Stimulated activated naive B cell treated with anti-CD40 and anti-IgM and Interleukin-4, amounts not matched to agents 10 μg/mL and 1 μg/mL and 100 μg/mL, for 72 hours (primary cell): ENCODE results near the gene PLCB3.

Source experiments
- ATAC-seq, 2 donors: fragments of 150-1000 bp; cut with Tn5 transposase; replicated peaks; 2 replicates each; pipeline ENCODE4 v1.10.0; 2021; ENCODE audit warnings: moderate library complexity in 1 of 2
- DNase-seq: peaks from one replicate; pipeline ENCODE4 v3.0.0; 2021
- H3K27ac Mint-ChIP-seq: one replicate; pipeline ENCODE4 v1.8.0; 2022; ENCODE audit warnings: mild to moderate bottlenecking, mixed read lengths
- H3K27me3 Mint-ChIP-seq, 2 donors: one replicate each; pipeline ENCODE4 v1.8.0; 2022; ENCODE audit warnings: mixed read lengths in 2 of 2
- H3K36me3 Mint-ChIP-seq, 2 donors: one replicate each; pipeline ENCODE4 v1.8.0; 2022; ENCODE audit warnings: mixed read lengths in 2 of 2, mild to moderate bottlenecking in 1 of 2
- H3K4me1 Mint-ChIP-seq, 2 donors: one replicate each; pipeline ENCODE4 v1.8.0; 2022; ENCODE audit warnings: mixed read lengths in 2 of 2, mild to moderate bottlenecking in 1 of 2
- H3K4me3 Mint-ChIP-seq, 2 donors: one replicate each; pipeline ENCODE4 v1.8.0; 2022; ENCODE audit warnings: mild to moderate bottlenecking in 2 of 2, mixed read lengths in 2 of 2, moderate library complexity in 1 of 2
- H3K9me3 Mint-ChIP-seq, 2 donors: one replicate each; pipeline ENCODE4 v1.8.0; 2022; ENCODE audit warnings: mixed read lengths in 2 of 2, mild to moderate bottlenecking in 1 of 2

The PLCB3 gene

DNA sequence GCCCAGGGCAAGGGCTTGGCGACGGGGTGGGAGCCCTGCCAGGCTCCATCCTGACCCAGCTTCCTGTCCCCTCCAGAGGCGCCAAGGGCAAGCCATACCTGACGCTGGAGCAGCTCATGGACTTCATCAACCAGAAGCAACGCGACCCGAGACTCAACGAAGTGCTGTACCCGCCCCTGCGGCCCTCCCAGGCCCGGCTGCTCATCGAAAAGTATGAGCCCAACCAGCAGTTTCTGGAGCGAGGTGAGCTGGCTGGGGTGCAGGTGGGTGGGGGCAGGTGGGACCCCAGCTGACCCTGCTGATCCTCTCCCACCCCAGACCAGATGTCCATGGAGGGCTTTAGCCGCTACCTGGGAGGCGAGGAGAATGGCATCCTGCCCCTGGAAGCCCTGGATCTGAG, 5.0 kb downstream of the PLCB3 start:
- no peak overlapping the region for H3K4me3 Mint-ChIP-seq
- H3K27ac Mint-ChIP-seq = no peak overlapping the region
- H3K36me3 Mint-ChIP-seq = peaks cover 29 to 41% of the 10 kb centered on the region in 2 donors
- no peaks in the 10 kb centered on the region for H3K9me3 Mint-ChIP-seq
- no peaks in the 10 kb centered on the region for H3K27me3 Mint-ChIP-seq
- peaks cover 26 to 37% of the 10 kb centered on the region in 2 donors for H3K4me1 Mint-ChIP-seq
- no peak for ATAC-seq
- no peak for DNase-seq

DNA sequence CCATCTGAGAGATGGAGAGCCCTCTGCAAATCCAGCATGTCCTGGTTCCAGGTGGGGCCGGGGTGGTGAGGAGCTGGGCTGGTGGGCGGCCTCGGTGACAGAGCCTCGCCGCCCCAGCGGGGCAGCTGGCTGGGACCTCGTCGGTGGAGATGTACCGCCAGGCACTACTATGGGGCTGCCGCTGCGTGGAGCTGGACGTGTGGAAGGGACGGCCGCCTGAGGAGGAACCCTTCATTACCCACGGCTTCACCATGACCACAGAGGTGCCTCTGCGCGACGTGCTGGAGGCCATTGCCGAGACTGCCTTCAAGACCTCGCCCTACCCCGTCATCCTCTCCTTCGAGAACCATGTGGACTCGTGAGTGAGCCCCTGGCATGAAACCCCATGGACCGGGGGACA, 7.0 kb downstream of the PLCB3 start:
- H3K9me3 Mint-ChIP-seq = no peaks in the 10 kb centered on the region

GRCh38 chr11:64258946-64259532, 7.7 kb downstream of the PLCB3 start:
- Mint-ChIP-seq H3K36me3 (peaks cover 35 to 61% of the 10 kb centered on the region in 2 donors), H3K4me1 (peaks cover 13 to 17% of the 10 kb centered on the region in 2 donors), H3K9me3 (no peaks in the 10 kb centered on the region), H3K4me3 (peak overlapping the region in 1 of 2 donors; percentile 40), H3K27ac (no peak overlapping the region), H3K27me3 (no peaks in the 10 kb centered on the region)
- DNase-seq = no peak
- no peak for ATAC-seq

More for the DNA sequence above, 7.0 kb downstream of the PLCB3 start:
- DNase-seq = no peak
- Mint-ChIP-seq H3K4me1 (peaks cover 18 to 24% of the 10 kb centered on the region in 2 donors), H3K4me3 (no peak overlapping the region), H3K27ac (no peak overlapping the region), H3K36me3 (peaks cover 33 to 59% of the 10 kb centered on the region in 2 donors), H3K27me3 (no peaks in the 10 kb centered on the region)
- ATAC-seq = no peak

- peak overlapping the region; percentile 22 to 40 for H3K4me3 Mint-ChIP-seq
- ATAC-seq (peak; percentile 69 to 76), DNase-seq (no peak)
- H3K36me3 Mint-ChIP-seq = peaks cover 37 to 63% of the 10 kb centered on the region in 2 donors
- no peaks in the 10 kb centered on the region for H3K9me3 Mint-ChIP-seq
- peak overlapping the region; percentile 31 for H3K27ac Mint-ChIP-seq
- no peaks in the 10 kb centered on the region for H3K27me3 Mint-ChIP-seq
- peaks cover 12 to 15% of the 10 kb centered on the region in 2 donors for H3K4me1 Mint-ChIP-seq
Measured at GRCh38 chr11:64259533-64260067, 8.3 kb downstream of the PLCB3 start.

DNA sequence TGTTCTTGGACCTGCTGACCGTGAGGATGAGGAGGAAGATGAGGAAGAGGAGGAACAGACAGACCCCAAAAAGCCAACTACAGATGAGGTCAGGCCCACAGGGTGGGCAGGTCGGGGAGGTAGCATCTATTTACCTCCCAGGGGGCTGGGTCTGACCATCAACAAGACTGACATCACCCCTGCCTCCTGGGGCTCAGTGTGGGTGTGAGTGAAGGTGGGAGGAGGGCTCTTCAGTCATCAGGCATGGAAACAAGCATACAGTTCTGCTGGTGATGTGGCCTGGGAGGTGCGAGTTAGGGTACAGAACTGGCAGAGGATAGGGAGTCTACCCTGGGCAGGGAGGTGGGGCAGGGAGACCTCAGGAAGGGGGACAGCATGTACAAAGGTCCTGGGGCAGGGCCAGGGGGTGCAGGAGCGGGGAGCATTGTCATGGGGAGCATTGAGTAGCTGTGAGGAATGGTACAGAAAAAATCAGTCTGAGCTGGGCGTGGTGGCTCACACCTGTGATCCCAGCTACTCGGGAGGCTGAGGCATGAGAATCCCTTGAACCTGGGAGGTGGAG, 8.9 kb downstream of the PLCB3 start:
- H3K27ac Mint-ChIP-seq = peak overlapping the region; percentile 31

DNA sequence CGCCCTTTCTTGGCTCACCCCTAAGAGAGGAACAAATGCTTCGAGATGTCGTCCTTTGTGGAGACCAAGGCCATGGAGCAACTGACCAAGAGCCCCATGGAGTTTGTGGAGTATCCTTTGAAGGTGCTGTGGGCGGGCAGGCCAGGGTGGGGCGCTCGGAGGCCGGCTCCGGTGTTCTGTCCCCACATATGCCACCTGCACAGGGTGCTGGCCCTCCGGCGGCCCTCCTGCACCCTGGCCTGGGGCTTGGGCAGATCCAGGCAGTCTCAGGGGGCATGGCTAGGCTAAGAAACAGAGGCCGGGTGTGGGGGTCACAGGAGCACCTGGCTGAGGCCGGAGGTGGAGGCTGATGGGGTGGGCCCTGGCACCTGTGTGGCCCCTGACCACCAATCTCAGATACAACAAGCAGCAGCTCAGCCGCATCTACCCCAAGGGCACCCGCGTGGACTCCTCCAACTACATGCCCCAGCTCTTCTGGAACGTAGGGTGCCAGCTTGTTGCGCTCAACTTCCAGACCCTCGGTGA, 10.3 kb downstream of the PLCB3 start:
- Mint-ChIP-seq H3K27ac (peak overlapping the region; percentile 54), H3K4me1 (peaks cover 14 to 20% of the 10 kb centered on the region in 2 donors), H3K27me3 (no peaks in the 10 kb centered on the region), H3K9me3 (no peaks in the 10 kb centered on the region), H3K4me3 (no peak overlapping the region), H3K36me3 (peaks cover 43 to 68% of the 10 kb centered on the region in 2 donors)
- ATAC-seq = no peak
- no peak for DNase-seq

More for the DNA sequence above, 8.9 kb downstream of the PLCB3 start:
- Mint-ChIP-seq H3K27me3 (no peaks in the 10 kb centered on the region), H3K36me3 (peaks cover 38 to 63% of the 10 kb centered on the region in 2 donors), H3K9me3 (no peaks in the 10 kb centered on the region), H3K4me1 (peaks cover 12 to 16% of the 10 kb centered on the region in 2 donors), H3K4me3 (peak overlapping the region in 1 of 2 donors; percentile 22)
- DNase-seq = no peak
- peak; percentile 68 to 74 for ATAC-seq

DNA sequence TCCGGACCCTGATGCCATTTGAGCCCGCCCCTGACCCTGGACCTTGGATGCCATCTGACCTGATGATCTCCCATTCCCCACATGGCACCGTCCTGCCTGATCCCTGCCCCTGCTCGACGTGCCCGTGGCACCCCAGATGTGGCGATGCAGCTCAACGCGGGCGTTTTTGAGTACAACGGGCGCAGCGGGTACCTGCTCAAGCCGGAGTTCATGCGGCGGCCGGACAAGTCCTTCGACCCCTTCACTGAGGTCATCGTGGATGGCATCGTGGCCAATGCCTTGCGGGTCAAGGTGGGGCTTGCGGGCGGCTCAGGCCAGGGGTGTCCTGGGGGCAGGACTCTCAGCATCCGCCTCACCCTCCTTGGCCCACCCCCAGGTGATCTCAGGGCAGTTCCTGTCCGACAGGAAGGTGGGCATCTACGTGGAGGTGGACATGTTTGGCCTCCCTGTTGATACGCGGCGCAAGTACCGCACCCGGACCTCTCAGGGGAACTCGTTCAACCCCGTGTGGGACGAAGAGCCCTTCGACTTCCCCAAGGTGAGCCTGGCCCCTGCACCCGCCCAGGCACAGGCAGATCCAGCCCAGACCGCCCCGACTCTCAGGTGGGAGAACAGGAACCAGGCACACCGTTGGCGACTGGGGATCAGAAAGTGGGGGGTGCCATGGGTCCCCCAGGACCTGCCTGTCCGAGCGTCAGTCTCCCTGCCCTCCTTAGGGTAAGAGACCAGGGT, 11.1 kb downstream of the PLCB3 start:
- no peak overlapping the region for H3K27ac Mint-ChIP-seq
- no peak overlapping the region for H3K4me3 Mint-ChIP-seq
- ATAC-seq (no peak), DNase-seq (no peak)
- H3K9me3 Mint-ChIP-seq = no peaks in the 10 kb centered on the region
- peaks cover 14 to 20% of the 10 kb centered on the region in 2 donors for H3K4me1 Mint-ChIP-seq
- no peaks in the 10 kb centered on the region for H3K27me3 Mint-ChIP-seq
- H3K36me3 Mint-ChIP-seq = peaks cover 46 to 69% of the 10 kb centered on the region in 2 donors

DNA sequence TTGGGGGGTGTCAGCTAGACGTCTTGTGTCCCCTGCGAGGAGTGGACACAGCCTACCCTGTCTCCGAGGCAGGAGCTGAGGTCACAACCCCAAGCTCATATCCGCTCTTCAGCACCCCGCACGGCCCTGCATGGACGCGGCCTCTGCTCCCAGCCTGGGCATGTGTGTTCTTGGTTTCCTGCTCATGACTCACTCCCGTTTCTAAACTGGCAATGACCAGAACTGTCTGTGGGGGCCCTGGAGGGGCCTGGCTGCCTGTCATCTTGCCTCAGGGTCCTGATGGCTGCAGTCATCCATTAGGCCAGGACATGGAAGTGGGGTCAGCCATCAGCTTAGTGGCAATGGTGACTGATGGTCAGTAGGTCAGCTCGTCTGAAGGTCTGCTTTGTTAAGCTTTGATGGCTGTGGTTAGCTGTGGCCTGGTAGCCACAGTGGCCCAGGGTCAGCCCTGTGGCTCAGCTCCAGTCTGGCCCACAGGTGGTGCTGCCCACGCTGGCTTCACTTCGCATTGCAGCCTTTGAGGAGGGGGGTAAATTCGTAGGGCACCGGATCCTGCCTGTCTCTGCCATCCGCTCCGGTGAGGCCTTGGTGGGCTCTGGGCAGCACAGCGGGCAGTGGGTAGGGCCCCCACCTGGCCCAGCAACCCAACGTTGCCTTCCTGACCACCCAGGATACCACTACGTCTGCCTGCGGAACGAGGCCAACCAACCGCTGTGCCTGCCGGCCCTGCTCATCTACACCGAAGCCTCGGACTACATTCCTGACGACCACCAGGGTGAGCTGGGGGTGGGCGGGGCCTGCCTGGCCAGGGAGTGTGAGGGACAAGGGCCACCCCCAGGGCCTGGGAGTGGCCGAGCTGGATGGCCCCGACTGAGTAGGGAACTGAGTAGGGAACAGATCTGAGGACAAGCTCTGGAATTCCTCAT, 12.0 kb downstream of the PLCB3 start:
- Mint-ChIP-seq H3K27me3 (no peaks in the 10 kb centered on the region), H3K36me3 (peaks cover 41 to 69% of the 10 kb centered on the region in 2 donors), H3K9me3 (no peaks in the 10 kb centered on the region), H3K27ac (no peak overlapping the region), H3K4me3 (no peak overlapping the region), H3K4me1 (peaks cover 18 to 27% of the 10 kb centered on the region in 2 donors)
- DNase-seq (no peak), ATAC-seq (no peak)

- peaks cover 25 to 34% of the 10 kb centered on the region in 2 donors for H3K4me1 Mint-ChIP-seq
- peaks cover 38 to 68% of the 10 kb centered on the region in 2 donors for H3K36me3 Mint-ChIP-seq
- no peaks in the 10 kb centered on the region for H3K27me3 Mint-ChIP-seq
- ATAC-seq (no peak), DNase-seq (no peak)
- no peaks in the 10 kb centered on the region for H3K9me3 Mint-ChIP-seq
- H3K4me3 Mint-ChIP-seq = no peak overlapping the region
- H3K27ac Mint-ChIP-seq = no peak overlapping the region
Measured at GRCh38 chr11:64263947-64264317, 12.6 kb downstream of the PLCB3 start.

GRCh38 chr11:64264371-64264852, 13.1 kb downstream of the PLCB3 start:
- Mint-ChIP-seq H3K27me3 (no peaks in the 10 kb centered on the region), H3K36me3 (peaks cover 37 to 67% of the 10 kb centered on the region in 2 donors), H3K27ac (no peak overlapping the region), H3K9me3 (no peaks in the 10 kb centered on the region), H3K4me3 (no peak overlapping the region), H3K4me1 (peaks cover 24 to 34% of the 10 kb centered on the region in 2 donors)
- ATAC-seq (no peak), DNase-seq (no peak)

DNA sequence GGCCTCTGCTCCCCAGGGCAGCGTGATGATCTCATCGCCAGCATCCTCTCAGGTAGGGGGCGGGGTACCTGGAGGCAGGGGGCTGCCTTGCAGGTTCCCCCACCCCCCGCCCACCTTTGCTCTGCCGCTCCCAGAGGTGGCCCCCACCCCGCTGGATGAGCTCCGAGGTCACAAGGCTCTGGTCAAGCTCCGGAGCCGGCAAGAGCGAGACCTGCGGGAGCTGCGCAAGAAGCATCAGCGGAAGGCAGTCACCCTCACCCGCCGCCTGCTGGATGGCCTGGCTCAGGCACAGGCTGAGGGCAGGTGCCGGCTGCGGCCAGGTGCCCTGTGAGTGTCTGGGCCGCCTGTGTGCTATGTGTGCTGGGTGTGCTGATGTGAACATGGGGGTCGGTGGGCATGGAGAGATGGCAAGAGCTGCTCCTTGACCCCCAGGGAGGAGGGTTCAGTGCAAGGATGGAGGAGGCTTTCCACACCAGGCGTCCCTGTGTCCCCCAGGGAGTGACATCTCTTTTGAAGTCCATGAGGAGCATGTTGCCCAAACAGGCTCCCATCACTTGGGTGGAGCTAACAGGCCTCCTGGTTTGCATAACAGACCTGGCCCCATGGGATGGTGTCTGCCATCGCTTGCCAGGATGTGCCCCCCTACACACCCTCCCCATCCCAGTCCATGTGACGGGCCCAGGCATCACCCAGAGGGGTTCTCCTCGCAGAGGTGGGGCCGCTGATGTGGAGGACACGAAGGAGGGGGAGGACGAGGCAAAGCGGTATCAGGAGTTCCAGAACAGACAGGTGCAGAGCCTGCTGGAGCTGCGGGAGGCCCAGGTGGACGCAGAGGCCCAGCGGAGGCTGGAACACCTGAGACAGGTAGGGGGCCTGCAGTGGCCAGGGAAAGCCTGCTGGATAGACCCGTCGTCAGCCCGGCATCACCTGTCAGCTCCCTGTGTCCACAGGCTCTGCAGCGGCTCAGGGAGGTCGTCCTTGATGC, 14.1 kb downstream of the PLCB3 start:
- DNase-seq (no peak), ATAC-seq (no peak)
- peaks cover 33 to 61% of the 10 kb centered on the region in 2 donors for H3K36me3 Mint-ChIP-seq
- no peak overlapping the region for H3K27ac Mint-ChIP-seq
- H3K4me1 Mint-ChIP-seq = peaks cover 18 to 28% of the 10 kb centered on the region in 2 donors
- no peak overlapping the region for H3K4me3 Mint-ChIP-seq
- H3K9me3 Mint-ChIP-seq = no peaks in the 10 kb centered on the region
- H3K27me3 Mint-ChIP-seq = no peaks in the 10 kb centered on the region

DNA sequence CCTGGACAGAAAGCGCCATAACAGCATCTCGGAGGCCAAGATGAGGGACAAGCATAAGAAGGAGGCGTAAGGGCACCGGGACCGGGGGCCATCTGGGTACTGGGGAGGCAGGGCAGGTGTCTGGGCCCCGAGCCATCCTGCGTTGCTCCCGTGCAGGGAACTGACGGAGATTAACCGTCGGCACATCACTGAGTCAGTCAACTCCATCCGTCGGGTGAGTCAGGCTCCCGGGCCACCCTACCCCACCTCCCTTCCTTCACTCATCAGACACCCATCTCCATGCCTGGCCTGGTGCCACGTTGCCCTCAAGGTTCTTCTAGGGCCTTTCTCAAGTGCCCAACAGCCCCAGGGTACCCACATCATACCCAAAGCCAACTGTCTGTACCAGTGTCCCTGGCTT, 15.0 kb downstream of the PLCB3 start:
- Mint-ChIP-seq H3K36me3 (peaks cover 33 to 57% of the 10 kb centered on the region in 2 donors), H3K27me3 (no peaks in the 10 kb centered on the region), H3K27ac (no peak overlapping the region), H3K4me1 (peaks cover 18 to 29% of the 10 kb centered on the region in 2 donors), H3K9me3 (no peaks in the 10 kb centered on the region), H3K4me3 (no peak overlapping the region)
- DNase-seq (no peak), ATAC-seq (no peak)
